IPS DF 6.9 (cell line): ENCODE measurements around the gene PGS1.

Source experiments
- DNase-seq: peaks from one replicate; pipeline ENCODE4 v3.0.0-alpha.2; 2013; ENCODE audit warnings: low read depth, low spot score
- H3K27ac ChIP-seq: one replicate; pipeline ENCODE4 v1.5.1; 2013; ENCODE audit warnings: low read length, control low read depth
- H3K27me3 ChIP-seq: 2 replicates; pipeline ENCODE4 v1.6.1; 2013; ENCODE audit warnings: mild to moderate bottlenecking, low read length; ENCODE audit not compliant: control insufficient read depth, insufficient read depth
- H3K36me3 ChIP-seq: 2 replicates; pipeline ENCODE4 v1.6.1; 2013; ENCODE audit warnings: low read length; ENCODE audit not compliant: control insufficient read depth, insufficient read depth
- H3K4me1 ChIP-seq: 2 replicates; pipeline ENCODE4 v1.6.1; 2013; ENCODE audit warnings: low read length; ENCODE audit not compliant: control insufficient read depth, insufficient read depth
- H3K4me3 ChIP-seq: 2 replicates; pipeline ENCODE4 v1.5.1; 2013; ENCODE audit warnings: mild to moderate bottlenecking, low read length
- H3K9me3 ChIP-seq: 2 replicates; pipeline ENCODE4 v1.6.1; 2013; ENCODE audit warnings: low read length, inconsistent platforms; ENCODE audit not compliant: control insufficient read depth, insufficient read depth
- WGBS: extraction: QIAGEN DNeasy Blood & Tissue Kit; methylation state at CpG from one replicate; pipeline ENCODE4 v1.1.7; 2013; ENCODE audit warnings: mixed read lengths, missing lambda C conversion rate; ENCODE audit not compliant: insufficient read length, insufficient coverage; 5-methylcytosine and 5-hydroxymethylcytosine counted together

The PGS1 gene

DNA sequence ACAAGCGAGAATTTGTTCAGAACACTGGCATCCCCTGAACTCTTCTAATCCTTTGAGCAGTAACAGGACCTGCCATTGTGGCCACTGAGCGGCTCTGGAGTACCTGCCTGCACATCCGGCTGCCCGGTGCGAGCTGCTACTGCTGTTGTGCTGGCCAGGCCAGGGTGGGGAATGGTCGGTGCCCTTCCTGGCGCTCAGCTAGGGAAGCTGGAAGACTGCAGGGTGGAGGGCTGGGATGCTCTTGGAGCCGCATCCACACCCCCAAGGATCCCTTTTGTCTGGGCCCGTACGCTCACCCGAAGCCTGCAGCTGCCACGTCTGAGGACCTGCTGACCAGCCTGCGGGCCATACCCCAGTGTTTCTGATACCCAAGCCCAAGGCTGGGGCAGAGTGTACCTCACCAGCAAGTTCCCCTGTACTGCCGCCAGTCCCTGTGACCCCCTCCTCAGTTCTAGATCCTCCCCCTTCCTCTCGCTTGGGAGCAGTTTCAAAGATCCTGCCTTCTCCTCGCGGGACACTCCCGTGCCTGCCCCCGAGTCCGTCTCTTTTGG, 49.7 kb downstream of the PGS1 start:
- no peaks in the 10 kb centered on the region for H3K4me1 ChIP-seq
- peaks cover 15% of the 10 kb centered on the region for H3K36me3 ChIP-seq
- H3K9me3 ChIP-seq = no peaks in the 10 kb centered on the region
- H3K27ac ChIP-seq = no peak overlapping the region
- no peaks in the 10 kb centered on the region for H3K27me3 ChIP-seq
- DNase-seq = no peak
- WGBS = no CpG with 5 or more reads among the region's 20 CpGs
- no peak overlapping the region for H3K4me3 ChIP-seq

DNA sequence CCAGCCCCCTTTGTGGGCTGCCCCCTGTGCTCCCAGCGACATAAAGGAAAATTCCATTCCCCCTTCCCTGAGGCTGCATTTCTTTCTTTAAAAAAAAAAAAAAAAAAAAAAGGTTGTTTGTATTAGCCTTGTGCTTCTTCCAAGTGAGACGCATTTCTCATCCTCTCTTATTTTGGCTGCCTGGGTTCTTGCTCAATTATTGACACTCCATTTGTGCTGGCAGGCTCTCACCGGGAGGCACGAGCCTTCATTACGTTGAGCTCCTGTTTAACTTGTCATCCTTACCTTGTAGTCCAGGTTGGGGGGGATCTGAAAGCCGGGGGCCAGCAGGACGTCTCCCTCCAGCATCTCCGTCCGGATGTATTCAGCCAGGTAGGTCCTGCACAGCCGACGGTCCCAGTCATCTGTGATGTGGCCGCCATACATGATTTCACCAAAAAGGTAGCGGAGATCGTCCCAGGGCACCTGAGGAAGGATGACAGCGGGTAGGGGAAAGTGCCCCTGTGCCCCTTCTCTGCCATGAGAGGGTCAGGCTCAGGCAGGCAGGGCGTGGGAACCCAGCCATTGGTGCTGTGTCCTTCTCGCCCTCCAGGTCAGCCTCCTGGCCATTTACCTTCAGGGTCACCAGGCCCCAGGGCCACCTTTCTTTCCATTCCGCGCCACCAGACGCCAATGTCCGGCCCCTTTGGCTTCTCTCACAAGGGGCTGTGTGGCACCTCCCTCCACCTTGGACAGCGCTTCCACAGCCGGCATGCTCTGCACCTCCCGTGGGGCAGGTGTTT, 50.6 kb downstream of the PGS1 start:
- no peaks in the 10 kb centered on the region for H3K9me3 ChIP-seq
- no CpG with 5 or more reads among the region's 24 CpGs for WGBS
- H3K4me3 ChIP-seq = no peak overlapping the region
- peaks cover 11% of the 10 kb centered on the region for H3K36me3 ChIP-seq
- DNase-seq = no peak
- H3K27me3 ChIP-seq = no peaks in the 10 kb centered on the region
- no peak overlapping the region for H3K27ac ChIP-seq
- H3K4me1 ChIP-seq = no peaks in the 10 kb centered on the region; the same call in 1 of the 2 replicates

DNA sequence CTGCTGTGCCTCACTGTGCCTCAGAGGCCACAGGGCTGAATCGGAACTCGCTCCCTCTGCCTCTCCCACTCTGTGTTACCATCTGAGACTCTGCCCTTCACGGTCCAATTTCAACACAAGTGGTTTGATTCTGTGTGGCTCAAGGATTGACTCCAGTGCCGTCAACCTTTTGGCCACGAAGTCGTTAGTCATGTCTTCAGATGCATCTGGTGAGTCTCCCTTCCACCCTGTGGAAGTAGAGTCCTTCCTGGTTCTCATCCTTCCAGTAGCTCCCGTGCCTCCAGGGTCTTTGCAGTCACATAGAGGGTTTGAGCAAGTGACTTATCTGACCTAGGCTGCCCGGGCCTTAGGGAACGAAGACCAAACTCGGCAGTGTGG, 51.2 kb downstream of the PGS1 start:
- H3K9me3 ChIP-seq = no peaks in the 10 kb centered on the region
- no CpG with 5 or more reads among the region's 10 CpGs for WGBS
- H3K4me1 ChIP-seq = no peaks in the 10 kb centered on the region; the same call in 1 of the 2 replicates
- DNase-seq = no peak
- no peak overlapping the region for H3K4me3 ChIP-seq
- no peaks in the 10 kb centered on the region for H3K27me3 ChIP-seq
- H3K27ac ChIP-seq = no peak overlapping the region
- H3K36me3 ChIP-seq = peaks cover 8% of the 10 kb centered on the region

DNA sequence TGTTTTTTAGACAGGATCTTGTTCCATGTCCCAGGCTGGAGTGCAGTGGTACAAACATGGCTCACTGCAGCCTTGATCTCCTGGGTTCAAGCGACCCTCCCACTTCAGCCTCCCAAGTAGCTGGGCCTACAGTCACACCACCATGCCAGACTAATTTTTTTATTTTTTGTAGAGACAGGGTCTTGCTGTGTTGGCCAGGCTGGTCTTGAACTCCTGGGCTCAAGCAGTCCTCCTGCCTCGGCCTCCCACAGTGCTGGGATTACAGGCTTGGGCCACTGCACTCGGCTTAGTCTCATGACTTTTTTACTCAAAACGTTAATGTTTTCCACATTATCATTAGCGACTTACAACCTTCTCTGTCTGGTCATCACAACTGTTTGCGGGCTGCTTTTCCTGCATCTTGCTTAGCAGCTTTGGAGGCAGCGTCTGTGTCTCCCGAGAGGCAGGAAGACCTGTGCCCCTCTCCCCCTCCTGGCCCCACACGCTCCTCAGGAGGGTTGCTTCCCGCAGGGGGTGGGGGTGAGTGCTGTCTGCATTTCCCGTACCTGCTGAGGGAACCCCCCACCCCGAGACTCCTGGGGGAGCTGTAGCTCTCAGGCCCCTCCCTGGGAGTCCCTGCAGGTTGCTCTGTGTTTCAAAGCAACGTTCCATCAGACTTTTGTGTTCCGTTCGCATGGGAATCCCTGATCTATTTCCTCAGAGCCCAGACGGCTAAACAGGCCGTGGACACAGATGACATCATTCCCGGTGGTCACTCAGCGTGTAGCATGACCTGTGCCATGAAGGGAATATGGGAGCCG, 52.6 kb downstream of the PGS1 start:
- Histone ChIP-seq H3K36me3 (peaks cover 3% of the 10 kb centered on the region; the same call in 1 of the 2 replicates), H3K27me3 (no peaks in the 10 kb centered on the region), H3K27ac (no peak overlapping the region), H3K4me1 (peaks cover 2% of the 10 kb centered on the region; the same call in 1 of the 2 replicates), H3K4me3 (no peak overlapping the region), H3K9me3 (no peaks in the 10 kb centered on the region)
- no peak for DNase-seq
- no CpG with 5 or more reads among the region's 20 CpGs for WGBS

DNA sequence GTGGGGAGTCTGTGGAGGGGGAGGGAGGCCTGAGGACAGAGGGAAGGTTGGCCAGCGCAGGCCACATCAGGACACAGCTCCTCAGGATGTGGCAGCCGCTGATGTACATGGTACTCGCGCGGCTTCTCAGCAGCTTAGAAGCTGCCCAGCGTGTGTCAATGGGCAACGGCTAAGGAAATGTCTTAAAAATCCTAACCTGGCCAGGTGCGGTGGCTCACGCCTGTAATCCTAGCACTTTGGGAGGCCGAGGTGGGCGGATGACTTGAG, 53.2 kb downstream of the PGS1 start:
- H3K36me3 ChIP-seq = peaks cover 3% of the 10 kb centered on the region; the same call in 1 of the 2 replicates
- H3K4me1 ChIP-seq = peaks cover 2% of the 10 kb centered on the region; the same call in 1 of the 2 replicates
- no peaks in the 10 kb centered on the region for H3K27me3 ChIP-seq
- no peak overlapping the region for H3K4me3 ChIP-seq
- no peak for DNase-seq
- no peak overlapping the region for H3K27ac ChIP-seq
- no peaks in the 10 kb centered on the region for H3K9me3 ChIP-seq
- WGBS = no CpG with 5 or more reads among the region's 11 CpGs

DNA sequence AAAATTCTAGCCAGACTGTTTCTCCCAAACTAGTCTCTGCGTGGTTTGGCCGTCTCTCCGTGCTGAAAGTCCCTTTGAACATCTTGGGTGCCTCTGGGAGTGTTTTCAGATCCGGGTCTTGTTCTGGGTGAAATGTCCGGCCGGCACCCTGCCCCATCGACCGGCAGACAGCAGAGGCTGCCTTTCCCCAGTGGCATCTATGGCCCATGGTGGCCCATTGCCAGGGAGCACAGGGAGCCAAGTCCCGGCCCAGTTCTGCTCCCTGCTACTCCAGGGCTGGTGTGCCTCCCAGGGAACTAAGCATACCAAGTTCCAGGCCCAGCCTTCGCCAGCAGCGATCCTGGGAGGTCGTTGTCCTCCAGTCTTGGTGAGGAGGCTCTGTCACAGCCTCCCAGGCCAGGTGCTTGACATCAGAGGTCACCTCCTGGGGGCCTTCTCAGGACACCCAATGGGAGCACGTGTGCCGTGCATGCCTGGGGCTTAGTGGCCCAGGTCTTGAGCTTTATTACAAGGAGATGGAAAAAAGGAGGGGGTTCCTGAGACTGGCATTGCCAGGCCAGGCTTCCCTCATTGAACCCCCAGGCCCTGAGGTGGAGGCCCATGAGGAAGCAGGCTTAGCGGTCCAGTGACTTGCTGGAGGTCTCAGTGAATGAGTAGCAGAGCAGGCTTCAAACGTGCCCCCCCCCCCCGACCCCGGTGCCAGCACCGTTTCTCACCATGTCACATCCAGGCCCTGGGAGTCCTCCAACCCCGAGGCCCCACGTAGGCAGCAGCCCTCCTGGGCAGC, 54.0 kb downstream of the PGS1 start:
- no peaks in the 10 kb centered on the region for H3K9me3 ChIP-seq
- no peak for DNase-seq
- no peak overlapping the region for H3K4me3 ChIP-seq
- no peaks in the 10 kb centered on the region for H3K27me3 ChIP-seq
- peaks cover 2% of the 10 kb centered on the region; the same call in 1 of the 2 replicates for H3K4me1 ChIP-seq
- no peak overlapping the region for H3K27ac ChIP-seq
- H3K36me3 ChIP-seq = no peaks in the 10 kb centered on the region; the same call in 1 of the 2 replicates
- no CpG with 5 or more reads among the region's 21 CpGs for WGBS

DNA sequence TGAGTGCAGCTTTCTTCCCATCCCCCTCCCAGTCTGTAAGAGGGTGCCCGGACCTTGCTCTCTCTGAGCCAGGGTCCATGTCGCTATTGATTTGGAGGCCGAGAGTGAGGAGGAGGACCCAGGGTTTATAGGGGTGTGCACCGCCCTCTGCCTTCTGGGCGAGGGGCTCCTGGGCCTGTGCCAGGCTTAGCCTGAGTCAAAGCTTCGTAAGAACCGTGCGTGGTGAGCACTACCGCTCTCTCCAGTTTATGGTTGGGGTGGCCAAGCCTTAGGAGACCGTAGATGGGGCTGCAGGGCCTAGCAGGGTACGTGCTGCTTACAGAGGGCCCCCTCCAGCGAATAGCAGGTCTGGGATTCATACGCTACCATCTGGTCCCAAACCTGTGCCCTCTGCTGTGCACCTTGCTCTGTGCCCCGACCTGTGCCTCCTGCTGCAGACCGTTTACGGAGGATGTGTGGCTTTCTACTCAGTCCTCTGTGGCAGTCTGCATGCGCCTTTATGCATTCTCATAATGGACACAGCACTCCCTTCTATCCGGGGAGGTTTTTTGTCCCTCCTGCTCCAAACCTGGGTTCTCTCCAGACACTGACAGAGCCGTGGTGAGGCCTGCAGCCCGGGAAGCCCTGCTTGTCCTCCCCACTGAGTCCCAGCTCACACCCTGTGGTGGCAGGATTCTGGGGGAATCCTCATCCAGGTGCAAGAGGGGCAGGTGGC, 54.7 kb downstream of the PGS1 start:
- no CpG with 5 or more reads among the region's 20 CpGs for WGBS
- Histone ChIP-seq H3K27me3 (no peaks in the 10 kb centered on the region), H3K9me3 (no peaks in the 10 kb centered on the region), H3K4me3 (no peak overlapping the region), H3K27ac (no peak overlapping the region), H3K36me3 (no peaks in the 10 kb centered on the region; the same call in 1 of the 2 replicates), H3K4me1 (peaks cover 2% of the 10 kb centered on the region; the same call in 1 of the 2 replicates)
- DNase-seq = no peak

DNA sequence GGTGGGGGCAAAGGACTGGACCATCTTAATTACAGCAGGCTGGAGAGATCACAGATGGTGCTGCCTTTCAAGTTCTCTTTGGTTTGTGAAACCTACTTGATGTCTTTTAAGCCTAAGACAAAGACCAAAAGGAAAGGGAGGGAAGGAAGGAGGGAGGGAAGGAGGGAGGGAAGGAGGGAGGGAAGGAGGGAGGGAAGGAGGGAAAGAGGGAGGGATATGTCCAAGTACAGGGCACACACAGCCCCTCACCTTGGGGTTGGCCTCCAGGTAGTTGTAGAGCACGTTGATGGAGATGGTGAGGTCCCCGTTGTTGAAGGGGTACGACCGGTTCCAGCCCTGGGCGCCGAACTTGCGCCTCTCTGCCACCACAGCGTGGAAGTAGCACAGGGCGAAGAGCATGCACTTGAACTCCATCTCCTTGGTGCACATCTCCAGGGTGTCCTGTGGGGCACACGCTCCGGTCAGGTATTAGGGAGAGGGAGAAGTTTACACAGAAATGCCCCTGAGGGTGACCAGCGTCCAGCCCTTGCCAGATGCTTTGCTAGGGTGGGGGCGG, 55.4 kb downstream of the PGS1 start:
- no peak overlapping the region for H3K4me3 ChIP-seq
- no peaks in the 10 kb centered on the region for H3K27me3 ChIP-seq
- peaks cover 2% of the 10 kb centered on the region; the same call in 1 of the 2 replicates for H3K4me1 ChIP-seq
- WGBS = no CpG with 5 or more reads among the region's 13 CpGs
- no peaks in the 10 kb centered on the region; the same call in 1 of the 2 replicates for H3K36me3 ChIP-seq
- H3K27ac ChIP-seq = no peak overlapping the region
- no peaks in the 10 kb centered on the region for H3K9me3 ChIP-seq
- DNase-seq = no peak

DNA sequence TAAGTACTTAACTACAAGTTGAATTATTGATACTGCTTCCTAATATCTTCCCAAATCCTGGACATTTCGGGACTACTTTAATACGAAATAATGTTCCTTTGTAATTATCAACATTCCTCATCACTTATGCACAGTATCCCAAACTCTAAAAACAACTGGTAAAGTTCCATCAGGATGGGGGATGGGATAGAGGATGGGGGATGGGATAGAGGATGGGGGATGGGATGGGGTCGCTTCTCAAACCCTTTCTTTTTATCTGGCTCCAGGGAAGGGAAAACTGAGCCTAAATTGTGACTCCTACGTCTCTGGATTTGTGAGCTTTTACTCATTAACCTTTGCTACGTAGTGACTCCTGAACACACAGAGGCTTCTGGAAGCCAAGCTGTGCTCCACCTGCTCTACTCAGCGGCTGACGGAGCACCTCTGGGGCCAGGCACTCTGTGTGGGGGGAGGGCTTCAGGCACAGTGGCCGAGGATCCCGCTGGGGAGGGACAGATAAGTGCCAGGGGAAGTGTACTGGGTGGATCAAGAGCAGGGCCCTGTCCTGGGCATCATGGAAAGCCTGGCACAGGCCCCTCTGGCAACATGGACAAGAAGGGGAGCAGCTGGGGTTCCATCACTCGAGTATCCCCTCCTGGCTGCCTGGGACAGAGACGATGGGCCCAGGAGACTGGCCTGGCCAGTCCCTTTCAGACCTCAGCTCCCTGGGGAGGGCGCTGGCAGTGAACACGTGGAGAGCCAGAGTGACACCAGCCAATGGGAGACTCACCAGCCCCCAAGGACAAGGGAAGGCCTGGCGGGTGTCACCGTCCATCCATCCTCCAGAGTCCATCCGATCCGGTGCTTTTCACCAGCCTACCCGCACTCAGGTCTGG, 56.2 kb downstream of the PGS1 start:
- Histone ChIP-seq H3K9me3 (no peaks in the 10 kb centered on the region), H3K27me3 (no peaks in the 10 kb centered on the region), H3K4me1 (peaks cover 2% of the 10 kb centered on the region; the same call in 1 of the 2 replicates), H3K4me3 (no peak overlapping the region), H3K27ac (no peak overlapping the region), H3K36me3 (no peaks in the 10 kb centered on the region)
- WGBS = no CpG with 5 or more reads among the region's 18 CpGs
- DNase-seq = no peak
